Measurements from ENCODE around the gene TWNK.
"Not testable (repeated sequence)": the region's sequence is repeated elsewhere in the genome, so short reads cannot be mapped to it uniquely, and the experiment has no call there.

TWNK gene

DNA sequence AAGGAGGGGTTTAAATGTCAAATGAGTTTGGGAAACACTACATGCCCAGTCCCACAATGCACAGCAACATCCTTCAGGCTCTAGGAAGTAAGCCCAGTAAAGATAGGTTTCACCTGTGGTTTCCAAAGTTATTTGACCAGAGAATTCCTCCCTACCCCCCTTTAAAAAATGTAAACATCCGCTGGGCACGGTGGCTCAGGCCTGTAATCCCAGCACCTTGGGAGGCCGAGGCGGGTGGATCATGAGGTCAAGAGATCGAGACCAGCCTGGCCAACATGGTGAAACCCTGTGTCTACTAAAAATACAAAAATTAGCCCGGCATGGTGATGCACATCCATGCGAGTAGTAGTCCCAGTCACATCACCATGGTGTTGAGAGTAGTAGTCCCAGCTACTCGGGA is 11.9 kb upstream of the TWNK start:
- DNase-seq = not testable (repeated sequence)

DNA sequence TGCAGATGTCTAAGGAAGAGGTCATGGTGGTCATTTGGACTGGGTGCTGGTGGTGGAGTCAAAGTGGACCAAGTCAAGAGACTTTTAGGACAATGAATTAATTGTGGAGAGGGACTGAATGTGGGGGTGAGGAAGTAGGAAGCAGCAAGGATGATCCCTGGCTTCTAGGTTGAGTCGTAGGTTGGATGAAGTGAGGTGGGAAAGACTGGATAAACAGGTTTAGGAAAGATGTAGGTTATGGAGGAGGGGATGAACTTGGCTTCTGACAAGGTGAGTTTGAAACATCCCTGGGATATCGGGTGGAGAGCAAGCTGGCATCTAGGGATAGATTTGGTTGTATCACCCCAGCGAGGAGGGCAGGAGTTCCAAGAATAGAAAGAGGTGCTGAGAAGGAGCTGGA is 10.4 kb upstream of the TWNK start:
- no peak for DNase-seq

DNA sequence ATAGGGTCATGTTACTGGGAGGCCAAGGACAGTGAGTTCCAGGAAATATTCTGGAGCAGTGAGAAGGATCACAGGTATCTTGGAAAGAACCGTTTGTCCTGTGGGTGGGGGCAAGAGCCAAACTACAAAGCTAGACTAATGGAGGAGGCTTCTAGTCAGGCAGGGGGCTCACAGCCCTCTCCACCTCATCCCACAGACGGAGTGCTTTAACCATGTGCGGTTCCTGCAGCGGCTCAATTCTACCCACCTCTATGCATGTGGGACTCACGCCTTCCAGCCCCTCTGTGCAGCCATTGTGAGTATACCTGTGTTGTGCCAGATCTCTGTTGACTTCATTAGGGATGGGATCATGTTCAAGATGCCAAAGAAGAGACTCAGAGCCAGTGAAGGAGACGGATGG is 9.9 kb upstream of the TWNK start:
- DNase-seq = no peak

DNA sequence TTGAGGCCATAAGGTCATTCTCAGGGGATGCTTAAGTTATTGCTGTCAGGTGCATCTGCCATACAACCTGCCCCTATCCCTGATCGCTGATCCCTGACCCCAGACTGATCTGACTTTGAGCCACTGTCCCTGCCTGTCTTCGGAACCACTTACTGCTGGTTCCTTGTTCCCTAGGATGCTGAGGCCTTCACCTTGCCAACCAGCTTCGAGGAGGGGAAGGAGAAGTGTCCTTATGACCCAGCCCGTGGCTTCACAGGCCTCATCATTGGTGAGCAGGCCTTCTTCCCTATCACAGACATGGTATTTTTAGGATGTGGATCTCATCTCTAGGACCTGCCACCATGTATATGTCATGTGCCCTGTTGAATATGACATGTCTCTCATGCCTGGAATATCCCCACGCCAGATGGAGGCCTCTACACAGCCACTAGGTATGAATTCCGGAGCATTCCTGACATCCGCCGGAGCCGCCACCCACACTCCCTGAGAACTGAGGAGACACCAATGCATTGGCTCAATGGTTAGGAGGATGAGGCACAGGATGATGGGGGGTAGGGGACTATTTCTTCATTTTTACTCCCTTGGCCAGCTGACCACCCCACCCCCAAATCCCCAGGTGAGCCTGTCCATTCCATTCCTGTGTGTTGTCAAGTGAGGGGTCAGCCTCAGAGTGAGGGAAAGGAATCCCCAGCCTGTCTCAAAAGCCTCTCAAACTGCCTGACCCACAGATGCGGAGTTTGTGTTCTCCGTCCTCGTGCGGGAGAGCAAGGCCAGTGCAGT is 9.0 kb upstream of the TWNK start:
- no peak for DNase-seq

DNA sequence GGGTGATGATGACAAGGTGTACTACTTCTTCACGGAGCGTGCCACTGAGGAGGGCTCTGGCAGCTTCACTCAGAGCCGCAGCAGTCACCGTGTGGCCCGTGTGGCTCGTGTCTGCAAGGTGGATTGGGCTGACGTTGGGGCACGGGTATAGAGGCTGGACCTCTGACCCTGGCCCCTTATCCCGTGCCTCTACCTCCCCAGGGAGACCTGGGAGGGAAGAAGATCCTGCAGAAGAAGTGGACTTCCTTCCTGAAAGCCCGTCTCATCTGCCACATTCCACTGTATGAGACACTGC is 8.5 kb upstream of the TWNK start:
- no peak for DNase-seq

DNA sequence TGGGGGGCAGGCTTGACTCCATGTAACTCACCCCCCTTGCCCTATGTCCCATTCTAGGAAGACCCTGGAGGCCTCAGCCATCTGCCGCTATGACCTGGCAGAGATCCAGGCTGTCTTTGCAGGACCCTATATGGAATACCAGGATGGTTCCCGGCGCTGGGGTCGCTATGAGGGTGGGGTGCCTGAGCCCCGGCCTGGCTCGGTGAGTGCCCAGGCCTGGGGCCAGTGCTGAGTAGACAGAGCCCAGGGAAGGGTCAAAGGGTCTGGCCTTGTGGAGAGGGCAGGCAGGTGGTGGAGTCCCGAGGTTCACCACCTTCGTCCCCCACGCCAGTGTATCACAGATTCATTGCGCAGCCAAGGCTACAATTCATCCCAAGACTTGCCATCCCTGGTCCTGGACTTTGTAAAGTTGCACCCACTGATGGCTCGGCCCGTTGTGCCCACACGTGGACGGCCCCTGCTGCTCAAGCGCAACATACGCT is 7.5 kb upstream of the TWNK start:
- no peak for DNase-seq

DNA sequence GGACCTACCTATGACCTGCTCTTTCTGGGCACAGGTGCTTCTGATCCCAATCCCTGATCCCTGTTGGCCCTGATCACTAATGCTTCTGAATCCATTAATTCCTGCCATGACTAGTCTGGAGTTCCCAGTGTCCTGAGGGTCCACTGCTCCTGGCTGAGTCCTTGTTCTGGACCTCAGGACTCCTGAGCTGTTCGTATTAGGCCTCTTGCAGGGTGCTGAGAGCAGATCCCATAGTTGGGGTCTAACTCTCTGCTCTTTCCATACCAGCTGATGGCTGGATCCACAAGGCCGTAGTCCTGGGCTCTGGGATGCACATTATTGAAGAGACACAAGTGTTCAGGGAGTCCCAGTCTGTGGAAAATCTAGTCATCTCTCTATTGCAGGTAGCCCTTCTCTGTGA is 7.0 kb upstream of the TWNK start:
- no peak for DNase-seq

DNA sequence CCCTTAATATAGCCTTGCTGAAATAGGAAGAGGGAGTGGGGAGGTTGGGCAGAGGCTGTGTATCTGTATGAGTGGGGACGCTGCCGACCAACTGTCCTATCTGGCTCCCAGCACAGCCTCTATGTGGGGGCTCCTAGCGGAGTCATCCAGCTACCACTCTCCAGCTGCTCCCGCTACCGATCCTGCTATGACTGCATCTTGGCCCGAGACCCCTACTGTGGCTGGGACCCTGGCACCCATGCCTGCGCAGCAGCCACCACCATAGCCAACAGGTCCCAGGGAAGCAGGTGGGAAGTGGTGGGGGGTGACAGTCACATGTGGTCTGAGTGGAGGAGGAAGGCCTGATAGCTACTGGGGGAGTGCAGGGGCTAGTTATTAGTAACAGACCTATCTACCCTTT is 6.6 kb upstream of the TWNK start:
- no peak for DNase-seq

DNA sequence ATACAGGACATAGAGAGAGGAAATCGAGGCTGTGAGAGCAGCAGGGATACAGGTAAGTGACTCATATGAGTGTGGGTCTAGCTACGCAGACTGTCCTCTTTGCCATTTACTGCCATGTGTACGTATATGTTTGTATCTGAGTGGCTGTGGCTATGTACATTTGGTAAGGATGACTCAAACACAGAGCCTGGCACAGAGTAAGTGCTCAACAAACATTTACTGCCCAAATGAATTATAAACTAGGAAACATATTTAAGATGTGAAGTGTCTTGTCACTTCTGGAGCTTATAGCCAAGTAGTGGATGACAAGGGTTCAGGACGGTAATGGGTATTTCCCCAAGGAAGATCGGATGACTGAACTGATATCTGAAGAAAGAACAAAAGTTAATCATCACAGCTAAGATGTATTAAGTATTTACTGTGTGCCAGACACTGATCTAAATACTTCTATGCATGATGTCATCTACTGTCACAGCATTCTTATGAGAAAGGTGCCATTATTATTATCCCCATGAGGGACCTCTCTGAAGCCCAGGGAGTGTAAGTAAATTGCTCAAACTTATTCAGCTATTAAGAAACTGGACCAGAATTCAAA is 6.1 kb upstream of the TWNK start:
- DNase-seq = no peak

DNA sequence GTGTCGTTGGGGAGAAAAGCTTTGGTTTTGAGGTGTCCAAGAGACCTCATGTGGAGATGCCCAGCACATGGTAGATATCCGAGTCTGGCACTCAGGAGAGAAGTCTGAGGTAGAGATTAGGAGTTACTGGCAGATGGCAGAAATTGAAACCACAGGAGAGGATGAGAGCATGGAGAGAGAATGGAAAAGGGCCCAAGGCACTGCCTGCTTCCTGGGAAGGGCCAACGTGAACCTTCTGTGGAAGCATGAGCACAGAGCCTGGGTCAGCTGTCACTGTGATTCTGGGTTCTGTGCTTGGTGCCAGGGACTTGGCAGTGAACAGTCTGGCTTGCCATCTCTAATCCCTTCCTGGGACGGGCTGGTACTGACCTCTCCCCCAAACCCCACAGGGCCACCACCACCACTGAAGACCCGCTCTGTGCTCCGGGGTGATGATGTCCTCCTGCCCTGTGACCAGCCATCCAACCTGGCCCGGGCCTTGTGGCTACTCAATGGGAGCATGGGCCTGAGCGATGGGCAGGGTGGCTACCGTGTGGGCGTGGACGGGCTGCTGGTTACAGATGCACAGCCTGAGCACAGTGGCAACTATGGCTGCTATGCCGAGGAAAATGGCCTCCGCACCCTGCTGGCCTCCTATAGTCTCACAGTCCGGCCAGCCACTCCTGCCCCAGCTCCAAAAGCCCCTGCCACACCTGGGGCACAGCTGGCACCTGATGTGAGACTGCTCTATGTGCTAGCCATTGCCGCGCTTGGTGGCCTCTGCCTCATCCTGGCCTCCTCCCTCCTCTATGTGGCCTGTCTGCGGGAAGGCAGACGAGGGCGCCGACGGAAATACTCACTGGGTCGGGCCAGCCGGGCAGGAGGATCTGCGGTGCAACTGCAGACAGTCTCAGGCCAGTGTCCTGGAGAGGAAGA is 4.2 kb upstream of the TWNK start:
- no peak for DNase-seq

DNA sequence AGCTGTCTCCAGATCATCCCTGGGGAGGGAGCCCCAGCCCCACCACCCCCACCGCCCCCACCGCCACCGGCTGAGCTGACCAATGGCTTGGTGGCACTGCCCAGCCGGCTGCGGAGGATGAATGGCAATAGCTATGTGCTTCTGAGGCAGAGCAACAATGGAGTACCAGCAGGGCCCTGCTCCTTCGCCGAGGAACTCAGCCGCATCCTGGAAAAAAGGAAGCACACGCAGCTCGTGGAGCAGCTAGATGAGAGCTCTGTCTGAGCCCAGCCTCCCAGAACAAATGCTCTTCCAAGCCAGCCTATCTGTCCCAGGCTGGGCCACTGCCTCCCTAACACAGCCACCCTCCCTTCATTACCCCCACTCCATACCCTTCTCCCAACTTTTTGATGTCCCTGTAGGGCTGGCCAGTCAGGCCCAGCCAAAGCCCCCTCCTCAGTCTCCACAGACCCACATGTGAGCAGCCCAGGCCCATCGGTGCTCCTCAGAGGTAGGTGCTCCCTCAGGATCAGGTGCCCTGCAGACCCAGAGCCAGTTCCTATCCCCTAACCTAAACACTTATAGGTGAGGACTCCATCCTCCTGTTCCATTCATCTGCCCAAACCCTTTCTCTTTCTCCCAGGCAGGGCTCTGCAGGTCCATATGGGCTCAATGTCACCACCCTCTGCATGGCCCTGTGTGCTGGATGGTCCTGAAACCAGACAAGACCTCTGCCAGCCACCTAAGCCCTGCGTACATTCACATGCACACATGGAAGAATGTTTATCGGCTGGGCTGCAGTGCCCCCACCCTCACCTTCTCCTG is 3.3 kb upstream of the TWNK start:
- DNase-seq = no peak

DNA sequence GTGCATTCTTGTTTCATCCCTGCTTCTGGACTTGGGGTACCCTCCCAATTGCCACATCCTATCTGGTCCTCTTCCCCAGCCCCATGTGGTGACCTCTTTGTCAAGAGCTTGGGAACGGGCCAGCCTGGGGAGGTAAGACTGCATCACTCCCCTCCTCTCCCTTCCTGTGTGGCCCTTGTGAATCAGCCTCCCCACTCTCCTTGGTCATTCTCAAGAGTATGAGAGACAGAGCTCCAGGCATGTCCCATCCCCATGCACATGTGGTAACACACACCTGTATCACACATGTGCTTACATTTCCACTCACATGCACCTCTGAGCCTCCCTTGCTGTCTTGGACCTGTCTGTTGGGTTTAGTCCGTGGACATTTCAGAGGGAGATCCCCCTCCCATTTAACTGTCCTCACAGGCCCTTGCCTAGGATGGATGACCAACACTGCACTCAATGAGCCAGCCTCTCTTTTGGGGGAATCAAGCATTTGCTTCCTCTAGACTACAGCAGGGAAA is 2.6 kb upstream of the TWNK start:
- no peak for DNase-seq

DNA sequence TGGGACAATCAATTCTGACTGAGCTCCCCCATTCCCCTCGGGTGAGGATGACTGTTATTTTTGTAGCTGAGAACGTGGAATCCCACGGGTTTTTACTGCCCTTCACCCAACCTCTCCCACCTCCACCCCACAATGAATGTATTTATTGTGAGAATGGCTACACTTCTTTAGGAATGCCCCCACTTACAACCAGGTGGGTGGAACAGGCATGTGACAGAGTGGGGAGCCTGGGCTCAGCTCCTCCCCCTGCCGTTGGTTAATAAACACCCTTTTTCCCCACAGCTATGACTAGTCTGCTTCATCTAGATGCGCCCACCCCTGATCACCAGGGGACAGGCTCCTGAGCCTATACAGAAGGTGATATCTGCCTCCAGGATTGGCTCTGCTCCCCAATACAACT is 2.0 kb upstream of the TWNK start:
- DNase-seq = no peak

DNA sequence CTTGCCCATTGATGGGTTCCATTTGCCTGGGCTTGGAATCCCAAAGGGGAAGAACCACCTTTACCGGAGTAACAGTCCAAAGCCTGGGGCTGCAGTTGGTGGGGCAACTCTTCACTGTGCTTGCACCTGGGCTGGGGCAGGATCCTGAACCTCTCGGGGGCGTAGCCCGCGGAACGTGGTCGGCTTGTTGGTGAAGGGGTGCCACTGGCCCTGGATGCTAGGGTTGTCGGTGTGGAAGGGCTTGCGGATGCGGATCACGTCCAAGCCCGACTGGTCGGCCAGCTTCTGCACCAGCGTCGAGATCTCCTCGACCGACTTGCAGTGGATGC is 756 bp upstream of the TWNK start:
- no peak for DNase-seq

DNA sequence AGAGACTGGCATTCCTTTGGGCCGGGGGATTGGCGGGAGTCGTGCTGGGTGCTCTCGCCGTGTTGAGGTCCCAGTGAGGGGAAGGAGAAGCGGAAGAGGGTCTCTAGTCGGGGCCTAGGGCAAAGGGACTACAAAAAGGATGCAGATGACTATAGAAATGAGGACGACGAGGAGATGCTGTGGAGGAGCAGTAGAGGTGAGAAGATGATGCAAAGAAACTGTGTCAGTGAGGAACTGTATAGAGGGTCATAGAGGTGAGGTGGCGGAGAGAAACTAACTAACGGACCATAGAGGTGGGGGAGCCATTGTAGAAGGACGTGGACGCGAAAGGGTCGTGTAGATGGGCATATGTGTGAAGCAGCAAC is 324 bp downstream of the TWNK start:
- no peak for DNase-seq

DNA sequence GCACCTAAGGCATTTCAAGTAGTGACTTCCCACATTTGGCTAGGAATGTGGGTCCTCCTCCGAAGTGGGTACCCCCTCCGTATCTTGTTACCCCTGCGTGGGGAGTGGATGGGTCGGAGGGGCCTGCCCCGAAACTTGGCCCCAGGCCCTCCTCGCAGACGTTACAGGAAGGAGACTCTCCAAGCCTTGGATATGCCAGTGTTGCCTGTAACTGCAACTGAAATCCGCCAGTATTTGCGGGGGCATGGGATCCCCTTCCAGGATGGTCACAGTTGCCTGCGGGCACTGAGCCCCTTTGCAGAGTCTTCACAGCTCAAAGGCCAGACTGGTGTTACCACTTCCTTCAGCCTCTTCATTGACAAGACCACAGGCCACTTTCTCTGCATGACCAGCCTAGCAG is 823 bp downstream of the TWNK start:
- DNase-seq = no peak

DNA sequence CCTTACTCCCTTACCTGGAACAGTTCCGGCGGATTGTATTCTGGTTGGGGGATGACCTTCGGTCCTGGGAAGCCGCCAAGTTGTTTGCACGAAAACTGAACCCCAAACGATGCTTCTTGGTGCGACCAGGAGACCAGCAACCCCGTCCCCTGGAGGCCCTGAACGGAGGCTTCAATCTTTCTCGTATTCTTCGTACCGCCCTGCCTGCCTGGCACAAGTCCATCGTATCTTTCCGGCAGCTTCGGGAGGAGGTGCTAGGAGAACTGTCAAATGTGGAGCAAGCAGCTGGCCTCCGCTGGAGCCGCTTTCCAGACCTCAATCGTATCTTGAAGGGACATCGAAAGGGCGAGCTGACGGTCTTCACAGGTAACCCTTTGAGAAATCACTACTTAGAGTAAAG is 1.7 kb downstream of the TWNK start:
- DNase-seq = no peak

DNA sequence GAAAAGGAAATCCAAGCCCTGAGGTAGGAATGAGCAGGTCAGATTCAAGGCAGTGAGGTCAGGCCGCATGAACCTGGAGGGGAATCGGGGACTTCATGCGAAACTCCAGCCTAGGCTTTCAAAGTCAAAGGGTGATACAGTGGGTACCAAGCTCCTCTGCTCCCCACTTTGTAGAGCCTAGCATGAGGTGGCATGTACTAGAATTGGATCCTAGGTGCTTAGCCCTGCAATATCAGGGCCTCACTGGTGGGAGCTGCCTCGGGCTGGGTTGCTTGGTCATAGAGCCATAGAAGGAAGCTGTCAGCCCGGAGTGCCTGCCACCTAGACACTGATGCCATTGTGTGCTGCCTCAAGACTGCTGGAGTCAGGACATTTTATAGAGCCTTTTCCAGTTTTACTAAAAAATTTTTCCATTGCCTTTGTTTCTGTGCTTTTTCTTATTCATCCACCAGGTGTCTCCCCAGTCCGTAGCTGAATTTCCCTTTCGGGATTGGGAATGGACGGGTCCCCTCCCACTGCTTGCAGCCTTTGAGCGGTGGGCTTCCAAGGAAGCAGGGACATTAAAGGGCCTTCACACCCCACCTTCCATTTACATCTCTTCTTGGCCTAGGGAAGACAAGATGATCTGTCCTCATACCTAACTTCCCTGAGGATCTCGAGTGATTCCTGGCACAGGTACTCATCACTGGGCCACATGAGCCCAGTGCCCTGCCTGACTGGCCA is 6.8 kb downstream of the TWNK start:
- DNase-seq = no peak

DNA sequence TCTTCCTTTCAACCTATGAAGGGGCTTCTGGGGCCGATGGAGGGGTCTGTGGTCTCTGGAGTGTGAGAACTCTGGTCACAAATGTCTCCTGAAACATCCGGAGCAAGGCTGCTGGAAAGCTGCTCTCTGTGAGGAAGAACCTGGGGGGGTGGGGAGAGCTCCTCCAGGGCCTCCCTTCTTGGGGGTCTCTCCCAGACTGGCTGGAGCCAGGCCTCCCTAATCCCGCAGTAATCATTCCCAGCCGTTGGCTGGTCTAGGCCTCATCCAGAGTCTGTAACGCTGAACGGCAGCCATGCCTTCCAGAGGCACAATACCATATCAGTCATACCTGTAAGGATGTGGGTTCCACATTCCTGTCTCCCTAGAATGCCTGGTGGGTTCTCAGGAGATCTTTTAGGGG is 7.8 kb downstream of the TWNK start:
- DNase-seq = no peak

DNA sequence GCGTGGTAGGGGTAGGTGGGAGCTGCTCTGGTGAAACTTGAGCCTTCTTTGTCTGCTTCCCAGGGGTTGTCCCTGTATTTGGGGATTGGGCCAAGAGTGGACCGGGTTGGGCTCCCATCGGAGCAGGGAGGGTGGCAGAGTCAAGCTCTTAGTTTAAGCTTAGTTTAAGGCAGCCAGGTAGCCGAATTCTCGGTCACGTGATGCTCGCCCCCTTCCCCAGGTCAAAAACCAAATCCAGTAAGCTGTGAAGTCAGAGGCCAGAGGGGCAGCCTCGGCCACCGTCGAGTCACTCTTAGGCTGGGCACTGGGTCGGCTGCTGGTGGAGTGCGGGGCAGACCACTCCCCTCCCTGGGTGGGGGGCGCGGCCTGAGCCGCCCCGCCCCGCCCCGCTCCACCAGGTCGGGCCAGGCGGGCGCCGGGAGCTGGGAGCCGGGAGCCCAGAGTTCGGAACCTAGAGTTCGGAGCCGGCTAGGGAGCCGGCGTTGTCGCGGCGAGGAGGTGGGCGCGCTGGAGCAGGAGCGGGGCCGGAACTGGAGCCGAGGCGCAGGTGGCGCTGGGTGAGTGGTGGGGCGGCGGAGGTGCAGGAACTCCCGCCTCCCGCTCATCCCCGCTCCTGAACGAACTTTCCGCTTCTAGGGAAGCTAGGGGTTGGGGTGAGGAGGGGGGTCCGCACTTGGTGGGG is 9.5 kb downstream of the TWNK start:
- DNase-seq = no peak

DNA sequence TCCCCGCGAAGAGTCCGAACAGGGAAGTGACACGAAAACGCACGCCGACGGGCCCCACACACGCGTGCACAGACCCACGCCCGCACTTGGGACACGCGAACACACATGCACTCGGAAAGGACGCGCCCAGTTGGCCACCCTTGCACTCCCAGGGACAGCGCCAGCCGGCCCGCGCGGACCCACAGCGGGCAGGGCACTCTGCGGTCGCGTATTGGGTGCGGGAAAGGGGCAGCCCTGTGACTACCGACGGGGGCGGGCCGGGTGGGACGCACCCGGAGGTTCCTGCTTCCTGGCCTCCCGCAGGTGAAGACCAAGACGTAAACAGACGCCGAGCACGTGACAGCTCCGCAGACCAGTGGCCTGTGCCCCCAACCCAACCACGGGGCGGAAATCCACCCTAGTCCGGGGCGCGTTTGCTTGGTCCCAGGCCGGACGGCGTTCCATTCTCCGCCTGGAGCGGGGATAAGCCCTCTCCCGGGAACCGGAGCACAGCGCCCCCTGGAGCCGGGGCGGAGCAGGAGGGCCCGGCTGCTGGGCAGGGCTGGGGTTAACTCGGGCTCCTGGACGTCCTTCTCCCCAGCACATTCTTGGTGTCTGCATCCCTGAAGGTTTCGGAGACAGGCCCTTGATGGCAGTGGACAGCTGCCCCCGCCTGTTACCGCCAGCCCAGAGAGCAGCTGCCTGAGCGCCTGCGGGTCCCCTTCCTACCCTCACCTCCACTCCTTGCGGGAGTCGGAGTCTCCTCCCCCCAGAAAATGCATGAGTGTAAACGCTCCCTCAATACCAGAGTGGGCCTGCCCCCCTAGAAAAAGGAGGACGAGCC is 10.2 kb downstream of the TWNK start:
- no peak for DNase-seq
